IPS-18c (cell line): ENCODE data around the gene NEURL1.
"Not testable (repeated sequence)": the region's sequence is repeated elsewhere in the genome, so short reads cannot be mapped to it uniquely, and the experiment has no call there.

ENCODE experiments used
- H3K4me3 ChIP-seq: 2 replicates; pipeline ENCODE4 v1.7.0; 2013; ENCODE audit warnings: low read depth, mild to moderate bottlenecking, low read length, moderate library complexity; ENCODE audit not compliant: insufficient read depth
- H3K9me3 ChIP-seq: one replicate; pipeline ENCODE4 v1.6.1; 2013; ENCODE audit warnings: mild to moderate bottlenecking, low read length, moderate library complexity; ENCODE audit not compliant: control insufficient read depth, insufficient read depth

The NEURL1 gene

GRCh38 chr10:103527476-103527875 lies 34.0 kb downstream of the NEURL1 start:
- H3K4me3 ChIP-seq, H3K9me3 ChIP-seq: not testable (repeated sequence)

- Histone ChIP-seq H3K9me3 (no peaks in the 10 kb centered on the region), H3K4me3 (no peak overlapping the region)
Measured at GRCh38 chr10:103528549-103528948, 35.0 kb downstream of the NEURL1 start.

- Histone ChIP-seq H3K4me3 (no peak overlapping the region), H3K9me3 (no peaks in the 10 kb centered on the region)
Measured at GRCh38 chr10:103529539-103529938, 36.0 kb downstream of the NEURL1 start.

GRCh38 chr10:103533827-103534226 lies 40.3 kb downstream of the NEURL1 start:
- H3K9me3 ChIP-seq = no peaks in the 10 kb centered on the region
- H3K4me3 ChIP-seq = no peak overlapping the region

- no peak overlapping the region for H3K4me3 ChIP-seq
- no peaks in the 10 kb centered on the region for H3K9me3 ChIP-seq
Measured at GRCh38 chr10:103534621-103535498, 41.4 kb downstream of the NEURL1 start.

GRCh38 chr10:103535595-103535994 lies 42.1 kb downstream of the NEURL1 start:
- Histone ChIP-seq H3K4me3 (no peak overlapping the region), H3K9me3 (no peaks in the 10 kb centered on the region)

GRCh38 chr10:103539751-103540150 lies 46.2 kb downstream of the NEURL1 start:
- Histone ChIP-seq H3K4me3 (no peak overlapping the region), H3K9me3 (no peaks in the 10 kb centered on the region)

GRCh38 chr10:103540722-103541121 lies 47.2 kb downstream of the NEURL1 start:
- Histone ChIP-seq H3K4me3 (no peak overlapping the region), H3K9me3 (no peaks in the 10 kb centered on the region)

GRCh38 chr10:103541616-103542015 lies 48.1 kb downstream of the NEURL1 start:
- no peak overlapping the region for H3K4me3 ChIP-seq
- no peaks in the 10 kb centered on the region for H3K9me3 ChIP-seq

GRCh38 chr10:103542764-103543616 lies 49.5 kb downstream of the NEURL1 start:
- Histone ChIP-seq H3K9me3 (no peaks in the 10 kb centered on the region), H3K4me3 (peak overlapping the region; percentile 36; the same call in 1 of the 2 replicates)

GRCh38 chr10:103543617-103544525 lies 50.4 kb downstream of the NEURL1 start:
- no peaks in the 10 kb centered on the region for H3K9me3 ChIP-seq
- H3K4me3 ChIP-seq = no peak overlapping the region; the same call in 1 of the 2 replicates

- Histone ChIP-seq H3K4me3 (no peak overlapping the region), H3K9me3 (no peaks in the 10 kb centered on the region)
Measured at GRCh38 chr10:103544657-103545310, 51.3 kb downstream of the NEURL1 start.

GRCh38 chr10:103545366-103545765 lies 51.9 kb downstream of the NEURL1 start:
- H3K9me3 ChIP-seq = peaks cover 2% of the 10 kb centered on the region
- no peak overlapping the region for H3K4me3 ChIP-seq

GRCh38 chr10:103545771-103546281 lies 52.3 kb downstream of the NEURL1 start:
- H3K4me3 ChIP-seq = no peak overlapping the region
- H3K9me3 ChIP-seq = peaks cover 2% of the 10 kb centered on the region

- H3K9me3 ChIP-seq = peaks cover 2% of the 10 kb centered on the region
- no peak overlapping the region for H3K4me3 ChIP-seq
Measured at GRCh38 chr10:103546401-103546800, 52.9 kb downstream of the NEURL1 start.

GRCh38 chr10:103547391-103547946 lies 54.0 kb downstream of the NEURL1 start:
- peaks cover 2% of the 10 kb centered on the region for H3K9me3 ChIP-seq
- no peak overlapping the region for H3K4me3 ChIP-seq
